Breast epithelium (tissue), 3 donors: Measurements from ENCODE around the gene PRSS2.
"Not testable (repeated sequence)": the region's sequence is repeated elsewhere in the genome, so short reads cannot be mapped to it uniquely, and the experiment has no call there.

ENCODE experiments used
- POLR2AphosphoS5 ChIP-seq, 3 donors: sonication (generic); formaldehyde crosslinking; IDR thresholded peaks; one replicate each; pipeline ENCODE4 v1.6.1; 2017; ENCODE audit warnings: antibody characterized with exemption in 3 of 3
- TF ChIP-seq, protein P1 (sequence below), 3 donors: fragments of 450-650 bp; IDR thresholded peaks; one replicate each; pipeline ENCODE4 v1.5.1; 2016 to 2017; ENCODE audit warnings: antibody characterized with exemption in 3 of 3, mild to moderate bottlenecking in 3 of 3, moderate library complexity in 3 of 3

DNA sequence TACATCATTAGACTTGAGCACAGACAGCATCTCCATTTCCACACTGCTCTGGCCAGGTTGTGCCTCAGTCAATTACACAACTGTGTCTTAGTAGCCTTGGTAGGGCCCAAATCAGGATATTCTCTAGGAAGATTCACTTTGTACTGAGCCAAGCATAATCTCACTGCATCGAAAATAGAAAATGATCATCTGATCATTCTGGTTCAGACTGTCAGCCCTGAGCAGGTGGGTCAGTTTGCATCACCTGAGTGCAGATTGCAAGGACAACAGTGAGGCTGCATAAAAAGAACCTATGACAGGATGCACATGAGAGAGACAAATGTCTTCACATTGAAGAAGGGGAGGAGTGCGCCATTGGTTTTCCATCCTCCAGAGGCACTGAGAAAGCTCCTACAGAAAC lies 22.4 kb upstream of the PRSS2 start:
- TF ChIP-seq, protein P1, sequence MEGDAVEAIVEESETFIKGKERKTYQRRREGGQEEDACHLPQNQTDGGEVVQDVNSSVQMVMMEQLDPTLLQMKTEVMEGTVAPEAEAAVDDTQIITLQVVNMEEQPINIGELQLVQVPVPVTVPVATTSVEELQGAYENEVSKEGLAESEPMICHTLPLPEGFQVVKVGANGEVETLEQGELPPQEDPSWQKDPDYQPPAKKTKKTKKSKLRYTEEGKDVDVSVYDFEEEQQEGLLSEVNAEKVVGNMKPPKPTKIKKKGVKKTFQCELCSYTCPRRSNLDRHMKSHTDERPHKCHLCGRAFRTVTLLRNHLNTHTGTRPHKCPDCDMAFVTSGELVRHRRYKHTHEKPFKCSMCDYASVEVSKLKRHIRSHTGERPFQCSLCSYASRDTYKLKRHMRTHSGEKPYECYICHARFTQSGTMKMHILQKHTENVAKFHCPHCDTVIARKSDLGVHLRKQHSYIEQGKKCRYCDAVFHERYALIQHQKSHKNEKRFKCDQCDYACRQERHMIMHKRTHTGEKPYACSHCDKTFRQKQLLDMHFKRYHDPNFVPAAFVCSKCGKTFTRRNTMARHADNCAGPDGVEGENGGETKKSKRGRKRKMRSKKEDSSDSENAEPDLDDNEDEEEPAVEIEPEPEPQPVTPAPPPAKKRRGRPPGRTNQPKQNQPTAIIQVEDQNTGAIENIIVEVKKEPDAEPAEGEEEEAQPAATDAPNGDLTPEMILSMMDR (IDR thresholded peaks at IDR 0.05), result not testable (repeated sequence)
- not testable (repeated sequence) for TF ChIP-seq POLR2AphosphoS5 (IDR thresholded peaks at IDR 0.05)
